GM18873 (cell line): ENCODE measurements around the gene MYO1G.
"Not testable (repeated sequence)": the region's sequence is repeated elsewhere in the genome, so short reads cannot be mapped to it uniquely, and the experiment has no call there.

Experiments
- ATAC-seq: cut with Tn5 transposase; IDR thresholded peaks from one replicate; pipeline ENCODE4 v1.9.1; 2021; ENCODE audit warnings: mild to moderate bottlenecking, moderate library complexity, moderate number of reproducible peaks; ENCODE audit not compliant: unreplicated experiment, low FRiP score

The MYO1G gene

GRCh38 chr7:44955733-44956132, 23.1 kb downstream of the MYO1G start:
- no peak for ATAC-seq

GRCh38 chr7:44953156-44953555, 25.7 kb downstream of the MYO1G start:
- no peak for ATAC-seq

- no peak for ATAC-seq
Observed at GRCh38 chr7:44949303-44949702, 29.5 kb downstream of the MYO1G start.

- ATAC-seq, result no peak
Observed at GRCh38 chr7:44945479-44945878, 33.3 kb downstream of the MYO1G start.

- no peak for ATAC-seq
Observed at GRCh38 chr7:44944821-44945220, 34.0 kb downstream of the MYO1G start.

- no peak for ATAC-seq
Observed at GRCh38 chr7:44943631-44944030, 35.2 kb downstream of the MYO1G start.

GRCh38 chr7:44937426-44937825, 41.4 kb downstream of the MYO1G start:
- ATAC-seq, result no peak

- no peak for ATAC-seq
Observed at GRCh38 chr7:44936322-44936721, 42.5 kb downstream of the MYO1G start.

- no peak for ATAC-seq
Observed at GRCh38 chr7:44935583-44935982, 43.2 kb downstream of the MYO1G start.

- no peak for ATAC-seq
Observed at GRCh38 chr7:44935016-44935415, 43.8 kb downstream of the MYO1G start.

- ATAC-seq, result not testable (repeated sequence)
Observed at GRCh38 chr7:44934510-44934909, 44.3 kb downstream of the MYO1G start.

- no peak for ATAC-seq
Observed at GRCh38 chr7:44930921-44931320, 47.9 kb downstream of the MYO1G start.

GRCh38 chr7:44922351-44922694, 56.5 kb downstream of the MYO1G start:
- no peak for ATAC-seq

- ATAC-seq, result no peak
Observed at GRCh38 chr7:44921607-44922350, 57.0 kb downstream of the MYO1G start.

- ATAC-seq, result no peak
Observed at GRCh38 chr7:44920119-44920518, 58.7 kb downstream of the MYO1G start.

- ATAC-seq, result no peak
Observed at GRCh38 chr7:44918029-44918428, 60.8 kb downstream of the MYO1G start.

- ATAC-seq, result no peak
Observed at GRCh38 chr7:44917465-44917864, 61.4 kb downstream of the MYO1G start.

GRCh38 chr7:44914992-44915607, 63.7 kb downstream of the MYO1G start:
- ATAC-seq, result no peak

- ATAC-seq, result no peak
Observed at GRCh38 chr7:44912775-44913347, 66.0 kb downstream of the MYO1G start.
